K562 (cell line): Measurements from ENCODE around the gene PRKCE. TPM values are rescaled to one million over a fixed set of nuclear protein-coding genes. Genes with fewer than 3 reads are reported as not detected.

Experiments
- ATAC-seq: fragments of 200-7000 bp; cut with Tn5 transposase; 3 replicates; pipeline ENCODE4 v1.9.1; 2020; ENCODE audit warnings: moderate library complexity
- BruUV-seq: library from RNA; stranded (reverse); fragments of 400-500 nt; replicated peaks from 2 replicates; lab custom pipeline; 2021; lab: Mats Ljungman, UMichigan
- CTCF ChIA-PET: fragments of 300-600 bp; formaldehyde crosslinking; extraction: SDS; loops from one replicate; lab custom pipeline; 2021; ENCODE audit warnings: low intra/inter-chr PET ratio; lab: Yijun Ruan, JAX
- POLR2A ChIA-PET: fragments of 300-600, 350-650 bp; sonication (Branson Sonifier 250); formaldehyde crosslinking; extraction: SDS; loops from one replicate; lab custom pipeline; 2021; ENCODE audit warnings: antibody characterized with exemption, inconsistent platforms; lab: Yijun Ruan, JAX
- DNase-seq, 4 experiments: peaks; one replicate each; pipeline versions ENCODE4 v3.0.0 to v3.0.0-alpha.2; 2011 to 2018; ENCODE audit warnings: low spot score in 3 of 4, mixed read lengths in 3 of 4; ENCODE audit errors: extremely low read depth in 1 of 4
- FAIRE-seq: peaks from 2 replicates; lab custom pipeline; 2011; peaks lifted over from hg19 to GRCh38; lab: Jason Lieb, UNC
- H2AFZ ChIP-seq: 2 replicates; pipeline ENCODE4 v1.6.0; 2011; ENCODE audit warnings: low read depth, low read length, control low read depth, inconsistent platforms
- H3K27ac ChIP-seq: fragments of 200-600 bp; 3 replicates; pipeline ENCODE4 v1.8.0; 2011; ENCODE audit warnings: low read depth, mild to moderate bottlenecking, control low read depth, inconsistent platforms, low read length, moderate library complexity, mixed read lengths; ENCODE audit errors: extremely low read depth
- H3K27me3 ChIP-seq, 2 experiments: fragments of 300-600 bp in 1 of 2; 2 replicates in 1 of 2; 3 replicates in 1 of 2; pipeline versions ENCODE4 v1.6.0 to v1.8.0; 2011; ENCODE audit warnings: inconsistent platforms in 2 of 2, low read length in 2 of 2, mild to moderate bottlenecking in 1 of 2, mixed read lengths in 1 of 2, moderate library complexity in 1 of 2; ENCODE audit not compliant: control insufficient read depth in 2 of 2, insufficient read depth in 2 of 2
- H3K36me3 ChIP-seq: fragments of 300-600 bp; 3 replicates; pipeline ENCODE4 v1.8.0; 2011; ENCODE audit warnings: mild to moderate bottlenecking, low read length, inconsistent platforms; ENCODE audit not compliant: control insufficient read depth, insufficient read depth
- H3K4me1 ChIP-seq, 2 experiments: fragments of 200-600 bp in 1 of 2; replicated peaks in 1 of 2; 2 replicates in 1 of 2; 3 replicates in 1 of 2; pipeline versions ENCODE4 v1.5.1 to v1.8.0; 2011; ENCODE audit warnings: inconsistent platforms in 2 of 2, low read length in 2 of 2, mild to moderate bottlenecking in 1 of 2, mixed read lengths in 1 of 2, moderate library complexity in 1 of 2; ENCODE audit not compliant: control insufficient read depth in 2 of 2, insufficient read depth in 2 of 2
- H3K4me2 ChIP-seq: 2 replicates; pipeline ENCODE4 v1.6.1; 2011; ENCODE audit warnings: low read length, control low read depth, inconsistent platforms, mixed read lengths; ENCODE audit not compliant: insufficient read depth
- H3K4me3 ChIP-seq: fragments of 200-600 bp; sonication (generic), shearing (Covaris generic); 2 replicates; pipeline ENCODE4 v1.5.1; 2016; ENCODE audit warnings: control low read depth, inconsistent platforms
- H3K79me2 ChIP-seq: fragments of 200-600 bp; 3 replicates; pipeline ENCODE4 v1.8.0; 2011; ENCODE audit warnings: low read length, inconsistent platforms; ENCODE audit not compliant: control insufficient read depth, insufficient read depth
- H3K9ac ChIP-seq, 2 experiments: 2 replicates each; pipeline versions ENCODE4 v1.6.0 to v1.6.1; 2011; ENCODE audit warnings: low read depth in 2 of 2, low read length in 2 of 2, control low read depth in 1 of 2, inconsistent platforms in 1 of 2, mild to moderate bottlenecking in 1 of 2, mixed read lengths in 1 of 2; ENCODE audit not compliant: insufficient read depth in 1 of 2
- H3K9me1 ChIP-seq: one replicate; pipeline ENCODE4 v1.6.0; 2011; ENCODE audit warnings: inconsistent platforms, mild to moderate bottlenecking, low read length, moderate library complexity; ENCODE audit not compliant: control insufficient read depth, insufficient read depth
- H3K9me3 ChIP-seq: replicated peaks from 2 replicates; pipeline ENCODE4 v1.5.1; 2011; ENCODE audit warnings: low read depth, low read length, inconsistent platforms; ENCODE audit not compliant: control insufficient read depth, insufficient read depth
- H4K20me1 ChIP-seq: replicated peaks from 2 replicates; pipeline ENCODE4 v1.6.1; 2011; ENCODE audit warnings: low read length, inconsistent platforms, mixed read lengths; ENCODE audit not compliant: control insufficient read depth, insufficient read depth
- CCAR2 ChIP-seq: fragments of 200-400 bp; formaldehyde crosslinking; IDR thresholded peaks from 2 replicates; pipeline ENCODE4 v1.6.1; 2017; ENCODE audit warnings: mild to moderate bottlenecking, low read depth, low read length
- EWSR1 ChIP-seq: fragments of 450-650 bp; IDR thresholded peaks from 2 replicates; pipeline ENCODE4 v1.6.1; 2018; ENCODE audit warnings: borderline replicate concordance, mild to moderate bottlenecking, low read depth, moderate library complexity; ENCODE audit not compliant: partially characterized antibody
- FOXK2 ChIP-seq, 2 experiments: fragments of 450-650 bp; IDR thresholded peaks in 1 of 2; conservative IDR thresholded peaks in 1 of 2; 2 replicates each; pipeline ENCODE4 v1.6.1; 2016; ENCODE audit warnings: low read depth in 2 of 2, mild to moderate bottlenecking in 1 of 2
- HNRNPK ChIP-seq: fragments of 200-400 bp; formaldehyde crosslinking; IDR thresholded peaks from one replicate; pipeline ENCODE4 v1.6.1; 2018; ENCODE audit warnings: mild to moderate bottlenecking, low read depth, low read length; ENCODE audit not compliant: poor library complexity, severe bottlenecking
- HNRNPLL ChIP-seq: fragments of 200-400 bp; formaldehyde crosslinking; IDR thresholded peaks from 2 replicates; pipeline ENCODE4 v1.6.1; 2017; ENCODE audit warnings: low read length, low read depth, mild to moderate bottlenecking; ENCODE audit not compliant: poor library complexity, severe bottlenecking
- SP2 ChIP-seq: IDR thresholded peaks from 2 replicates; pipeline ENCODE4 v1.6.1; 2011; ENCODE audit warnings: mild to moderate bottlenecking, low read depth, low read length, moderate library complexity; ENCODE audit not compliant: poor library complexity, severe bottlenecking; ENCODE audit errors: extremely low read depth
- WGBS: fragments of 100-300 bp; shearing (Covaris generic); methylation state at CpG from one replicate; pipeline ENCODE4 v1.1.6; 2016; ENCODE audit warnings: low coverage, mixed read lengths; ENCODE audit not compliant: insufficient coverage; ENCODE audit errors: missing lambda C conversion rate; 5-methylcytosine and 5-hydroxymethylcytosine counted together
- in situ Hi-C: fragments of 300-500 bp; cut with MboI; formaldehyde crosslinking; loops from 4 replicates; pipeline ENCODE4 v1.15.0; 2018; ENCODE audit warnings: inconsistent platforms, mixed read lengths
- intact Hi-C: fragments of 100-400 bp; cut with micrococcal nuclease; formaldehyde crosslinking; loops from 2 replicates; pipeline ENCODE4 v1.14.2; 2022
- polyA plus RNA-seq, 8 experiments: library from polyadenylated mRNA; depleted of rRNA in 4 of 8; stranded (reverse) in 5 of 8; unstranded in 3 of 8; fragments of >200 nt; fragmentation: Nextera tagmentation in 2 of 8; fragmentation: Illumina TruSeq in 1 of 8; extraction: Ambion mirVana in 2 of 8; extraction: Trizol in 1 of 8; gene quantifications; 2 replicates each; pipeline versions ENCODE4 v1.2.1 to v1.2.3, GENCODE V29; 2011 to 2014; ENCODE audit warnings: inconsistent platforms in 1 of 8, missing spikeins in 1 of 8
- total RNA-seq, 7 experiments: library from RNA; depleted of rRNA in 6 of 7; stranded (reverse); fragments of >200 nt in 6 of 7; fragmentation: Illumina TruSeq in 2 of 7; extraction: Trizol in 2 of 7; gene quantifications; 2 replicates each; pipeline versions ENCODE4 v1.2.1 to v1.2.3, GENCODE V29; 2011 to 2021; ENCODE audit warnings: low replicate concordance in 1 of 7
- TF ChIP-seq, protein P1 (sequence below): fragments of 250-450 bp; sonication (Bioruptor Pico); IDR thresholded peaks from 2 replicates; pipeline ENCODE4 v1.5.0; 2021

Gene PRKCE
- total and polyA plus RNA-seq, 9 of the 15 experiments (the other 6 are each of a cell fraction or from before 2014, with no cell fraction given): 0.06 to 1.0 (median 0.22) TPM; not detected in 1

DNA sequence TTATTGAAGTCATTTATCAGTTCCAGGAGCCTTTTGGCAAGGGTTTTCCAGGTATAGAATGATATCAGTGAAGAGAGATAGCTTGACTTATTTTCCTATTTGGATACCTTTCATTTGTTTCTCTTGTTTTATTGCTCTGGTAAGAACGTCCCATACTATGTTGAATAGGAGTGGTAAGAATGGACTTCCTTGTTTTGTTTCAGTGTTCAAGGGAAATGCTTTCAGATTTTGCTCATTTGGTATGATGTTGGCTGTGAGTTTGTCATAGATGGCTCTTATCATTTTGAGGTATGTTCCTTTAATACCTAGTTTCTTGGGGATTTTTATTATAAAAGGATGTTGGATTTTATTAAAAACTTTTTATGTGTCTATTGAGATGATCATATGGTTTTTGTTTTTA lies 558.6 kb downstream of the PRKCE start:
- FAIRE-seq (no peak), DNase-seq (no peak), ATAC-seq (no peak)
- 0% methylated on average over 1 of the region's 1 CpG for WGBS
- H2AFZ ChIP-seq: no peak overlapping the region
- BruUV-seq: no TSS peak
- H3K4me2 ChIP-seq: no peak overlapping the region
- H3K9me3 ChIP-seq: no peaks in the 10 kb centered on the region
- no peaks in the 10 kb centered on the region for H3K4me1 ChIP-seq
- H3K9me1 ChIP-seq: no peaks in the 10 kb centered on the region
- no peaks in the 10 kb centered on the region for H3K79me2 ChIP-seq
- H4K20me1 ChIP-seq: no peaks in the 10 kb centered on the region
- no peak for TF ChIP-seq CCAR2
- TF ChIP-seq HNRNPLL: no peak
- TF ChIP-seq FOXK2 (conservative IDR thresholded peaks at IDR 0.05 in 1 of 2, IDR thresholded peaks at IDR 0.05 in 1 of 2; ENCODE audit: low read depth in 2 of 2): no peak
- TF ChIP-seq SP2: no peak
- no peak for TF ChIP-seq HNRNPK
- H3K27me3 ChIP-seq: no peaks in the 10 kb centered on the region; a peak in 1 of 5 replicates
- H3K27ac ChIP-seq: no peak overlapping the region
- no peak overlapping the region for H3K4me3 ChIP-seq
- in situ Hi-C loops: no loop called here
- H3K36me3 ChIP-seq: no peaks in the 10 kb centered on the region
- ChIA-PET POLR2A (interaction anchor here (0.6 to 0.7 kb wide), 2 partner anchors 16 to 84 kb away, joined by 3 read pairs; no protein-coding TSS in a partner anchor), CTCF (no interaction called here)
- intact Hi-C loops: no loop called here
- H3K9ac ChIP-seq: no peak overlapping the region

DNA sequence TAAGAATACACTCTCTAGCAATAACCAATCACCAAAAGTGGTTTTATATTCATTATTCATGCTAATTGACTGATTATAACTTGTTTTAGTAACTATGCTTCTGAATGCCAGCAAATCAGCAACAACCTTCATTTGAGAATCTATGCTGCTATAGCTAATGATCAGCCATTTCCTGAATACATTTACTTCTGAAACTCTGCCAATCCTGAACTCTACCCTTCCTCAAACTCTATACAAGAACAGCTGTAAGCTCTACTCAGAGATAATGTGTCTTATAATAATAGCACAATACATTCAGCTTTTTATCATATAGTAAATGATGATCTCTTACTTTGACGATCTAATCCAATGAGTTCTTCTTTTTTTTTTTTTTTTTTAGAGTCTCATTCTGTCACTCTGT lies 560.0 kb downstream of the PRKCE start:
- no peak for FAIRE-seq
- no peaks in the 10 kb centered on the region for H4K20me1 ChIP-seq
- H3K27ac ChIP-seq: no peak overlapping the region
- H3K4me2 ChIP-seq: no peak overlapping the region
- H2AFZ ChIP-seq: no peak overlapping the region
- no peaks in the 10 kb centered on the region for H3K79me2 ChIP-seq
- POLR2A ChIA-PET: interaction anchor here (1.1 kb wide), 3 partner anchors 10 to 20 kb away, joined by 3 read pairs; no protein-coding TSS in a partner anchor
- TF ChIP-seq, protein P1, sequence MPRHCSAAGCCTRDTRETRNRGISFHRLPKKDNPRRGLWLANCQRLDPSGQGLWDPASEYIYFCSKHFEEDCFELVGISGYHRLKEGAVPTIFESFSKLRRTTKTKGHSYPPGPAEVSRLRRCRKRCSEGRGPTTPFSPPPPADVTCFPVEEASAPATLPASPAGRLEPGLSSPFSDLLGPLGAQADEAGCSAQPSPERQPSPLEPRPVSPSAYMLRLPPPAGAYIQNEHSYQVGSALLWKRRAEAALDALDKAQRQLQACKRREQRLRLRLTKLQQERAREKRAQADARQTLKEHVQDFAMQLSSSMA (CRISPR knock-in tag): no peak
- no peak for TF ChIP-seq EWSR1
- no peak for TF ChIP-seq SP2
- TF ChIP-seq, all 486 proteins: peak for 0
- 0% methylated on average over 1 of the region's 1 CpG for WGBS
- H3K4me1 ChIP-seq: no peaks in the 10 kb centered on the region
- no peak overlapping the region for H3K4me3 ChIP-seq
- DNase-seq (no peak), ATAC-seq (no peak)
- in situ Hi-C loops (no loop called here), intact Hi-C loops (no loop called here)
- H3K9me3 ChIP-seq: no peaks in the 10 kb centered on the region
- H3K27me3 ChIP-seq: no peaks in the 10 kb centered on the region; a peak in 1 of 5 replicates
- no peaks in the 10 kb centered on the region for H3K36me3 ChIP-seq
- no peak overlapping the region for H3K9ac ChIP-seq
- CTCF ChIA-PET: no interaction called here
- H3K9me1 ChIP-seq: no peaks in the 10 kb centered on the region
- BruUV-seq: no TSS peak
